Hippocampal formation (tissue), 2 donors: ENCODE results near the gene SP9.
"Not testable (repeated sequence)": the region's sequence is repeated elsewhere in the genome, so short reads cannot be mapped to it uniquely, and the experiment has no call there.

Source experiments
- DNase-seq, 2 donors: peaks; one replicate each; lab custom pipeline; 2025; lab: John Stamatoyannopoulos, UW

The SP9 gene

GRCh38 chr2:174344716-174345461, 10.1 kb downstream of the SP9 start:
- no peak for DNase-seq

- no peak for DNase-seq
These were observed 15.3 kb downstream of the SP9 start for GRCh38 chr2:174350018-174350417.

GRCh38 chr2:174350593-174351181, 15.9 kb downstream of the SP9 start:
- DNase-seq, result no peak

- DNase-seq, result no peak
These were observed 18.2 kb downstream of the SP9 start for GRCh38 chr2:174353004-174353403.

- no peak for DNase-seq
These were observed 21.6 kb downstream of the SP9 start for GRCh38 chr2:174356347-174356746.

GRCh38 chr2:174359663-174360062, 24.9 kb downstream of the SP9 start:
- not testable (repeated sequence) for DNase-seq

GRCh38 chr2:174362949-174363348, 28.2 kb downstream of the SP9 start:
- no peak for DNase-seq

- not testable (repeated sequence) for DNase-seq
These were observed 28.9 kb downstream of the SP9 start for GRCh38 chr2:174363492-174364225.

- DNase-seq, result no peak
These were observed 29.9 kb downstream of the SP9 start for GRCh38 chr2:174364628-174365027.

GRCh38 chr2:174365571-174365970, 30.8 kb downstream of the SP9 start:
- no peak for DNase-seq

GRCh38 chr2:174368691-174369090, 33.9 kb downstream of the SP9 start:
- no peak for DNase-seq

- no peak for DNase-seq
These were observed 42.2 kb downstream of the SP9 start for GRCh38 chr2:174376967-174377366.

- no peak for DNase-seq
These were observed 49.0 kb downstream of the SP9 start for GRCh38 chr2:174383796-174384195.

GRCh38 chr2:174385201-174385600, 50.4 kb downstream of the SP9 start:
- DNase-seq, result no peak
